ENCODE data around the gene PLEKHG5.

Gene PLEKHG5

DNA sequence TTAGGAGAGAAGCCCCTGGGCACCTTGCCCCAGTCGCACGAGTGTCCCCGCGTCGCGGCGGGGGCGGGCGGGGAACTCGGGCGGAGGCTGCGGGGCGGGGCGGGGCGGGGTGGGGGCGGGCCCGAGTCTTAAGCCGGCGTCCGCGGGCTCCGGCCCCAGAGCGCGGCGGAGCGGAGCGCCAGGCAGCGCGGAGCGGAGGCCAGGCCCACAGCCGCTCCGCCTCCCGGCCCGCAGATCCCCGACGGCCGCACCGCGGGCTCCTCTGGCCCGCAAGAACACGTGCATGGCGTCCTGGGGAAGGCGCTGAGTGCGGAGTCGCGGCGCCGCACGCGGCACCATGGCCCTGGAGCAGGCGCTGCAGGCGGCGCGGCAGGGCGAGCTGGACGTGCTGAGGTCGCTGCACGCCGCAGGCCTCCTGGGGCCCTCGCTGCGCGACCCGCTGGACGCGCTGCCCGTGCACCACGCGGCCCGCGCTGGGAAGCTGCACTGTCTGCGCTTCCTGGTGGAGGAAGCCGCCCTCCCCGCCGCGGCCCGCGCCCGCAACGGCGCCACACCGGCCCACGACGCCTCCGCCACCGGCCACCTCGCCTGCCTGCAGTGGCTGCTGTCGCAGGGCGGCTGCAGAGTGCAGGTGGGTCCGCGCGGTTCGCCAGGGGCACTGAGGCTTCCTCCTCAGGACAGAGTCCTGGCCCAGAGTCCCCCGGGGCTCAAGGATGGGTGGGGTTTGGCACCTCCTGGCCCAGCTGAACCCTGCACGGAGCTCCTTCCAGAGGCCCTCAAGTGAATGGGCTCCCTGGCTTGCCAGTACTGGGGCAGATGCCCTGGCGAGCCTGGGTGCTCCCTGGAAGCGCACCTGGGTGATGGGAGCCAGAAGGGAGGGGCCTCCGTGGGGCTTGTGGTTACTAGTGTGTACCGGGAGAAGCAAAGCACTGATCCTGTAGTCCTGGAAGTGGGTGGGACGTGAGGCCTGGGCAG, 66.6 kb downstream of the PLEKHG5 start, which contains the start of gene ESPN:
TSS of gene ESPN (plus strand) at position 158 of the 975 bp plus-strand sequence. CDS start at position 338, 180 bp downstream.
- no peak for DNase-seq

DNA sequence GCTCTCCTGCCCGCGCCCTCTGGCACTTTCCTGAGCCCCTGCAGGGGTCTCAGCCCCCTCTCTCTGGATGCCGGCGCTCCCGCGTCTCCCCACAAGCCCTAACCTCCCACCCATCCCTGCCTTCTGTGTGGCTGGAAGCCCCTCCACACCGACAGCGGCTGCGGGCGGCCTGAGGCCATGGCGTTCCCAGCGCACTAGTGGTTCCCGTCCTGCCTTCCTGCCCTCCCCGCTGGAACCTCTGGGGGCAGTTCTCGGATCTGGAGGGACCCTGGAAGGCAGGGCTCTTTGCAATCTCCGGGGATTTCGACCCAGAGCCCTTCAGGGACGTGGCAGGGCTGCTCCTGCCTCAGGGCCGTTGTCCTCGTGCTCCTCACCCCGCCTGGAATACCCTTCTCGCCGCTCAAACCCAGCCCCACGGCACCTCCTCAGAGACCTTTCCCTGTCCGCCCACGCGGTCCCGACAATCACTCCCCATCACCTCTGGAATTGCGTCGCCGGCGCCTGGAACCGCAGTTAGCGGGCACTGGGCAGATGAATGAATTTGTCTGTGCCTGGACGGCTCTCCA, 67.4 kb downstream of the PLEKHG5 start:
- no peak for DNase-seq

- peak; percentile 41 for DNase-seq
These were observed 68.0 kb downstream of the PLEKHG5 start for GRCh38 chr1:6423321-6423999.

GRCh38 chr1:6421266-6421665, 70.2 kb downstream of the PLEKHG5 start:
- DNase-seq: no peak

DNA sequence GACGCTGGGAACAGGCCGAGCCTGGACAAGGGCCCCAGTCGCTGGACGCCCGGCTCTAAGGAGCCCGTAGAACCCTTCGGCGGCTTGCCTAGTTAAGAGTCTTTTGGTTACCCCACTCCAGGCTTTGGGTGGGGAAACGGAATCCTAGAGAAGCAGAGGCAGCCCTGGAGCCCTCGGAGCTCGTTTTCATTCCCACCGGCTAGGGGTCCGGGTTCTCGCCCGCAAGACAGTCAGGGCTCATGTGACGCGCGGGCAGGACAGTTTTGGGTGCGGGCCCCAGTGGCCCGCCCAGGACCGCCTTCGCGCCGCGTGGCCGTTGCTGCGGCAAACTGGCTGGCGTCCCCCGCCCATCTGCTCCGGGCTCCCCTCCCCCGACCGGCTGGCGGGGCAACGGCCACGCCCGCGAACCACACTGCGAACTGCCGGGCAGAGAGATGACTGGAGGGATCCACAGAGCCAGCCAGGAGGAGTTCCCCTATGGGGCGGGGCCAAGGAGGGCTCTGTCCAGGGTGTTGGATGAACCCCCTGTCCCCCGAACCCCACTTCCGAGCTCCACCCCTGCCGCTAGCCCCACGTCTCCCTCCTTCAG, 70.9 kb downstream of the PLEKHG5 start:
- DNase-seq: no peak

GRCh38 chr1:6419804-6420453, 71.5 kb downstream of the PLEKHG5 start, which contains the start of gene HES2:
HES2 (minus strand) TSS chr1:6419919; CDS start chr1:6419820, 99 bp downstream.
- DNase-seq: no peak

DNA sequence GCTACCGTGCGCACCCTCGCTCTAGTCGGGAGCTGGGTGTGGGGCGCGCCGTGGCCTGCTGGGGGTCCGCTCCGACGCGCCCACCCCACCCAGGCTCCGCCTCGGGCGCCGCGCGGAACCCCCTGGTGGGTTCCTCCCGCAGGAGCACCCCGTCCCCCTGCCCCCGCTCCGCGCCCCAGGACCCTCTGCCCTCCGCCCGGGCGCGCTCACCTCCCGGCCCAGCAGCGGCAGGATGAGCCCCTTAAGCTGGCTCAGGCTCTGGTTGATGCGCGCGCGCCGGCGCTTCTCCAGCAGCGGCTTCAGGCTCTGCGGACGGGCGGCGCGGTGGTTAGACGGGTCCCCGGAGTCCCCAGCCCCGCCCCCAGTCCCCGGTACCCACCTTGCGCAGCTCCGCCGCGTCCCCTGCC, 72.1 kb downstream of the PLEKHG5 start:
- DNase-seq: no peak

DNA sequence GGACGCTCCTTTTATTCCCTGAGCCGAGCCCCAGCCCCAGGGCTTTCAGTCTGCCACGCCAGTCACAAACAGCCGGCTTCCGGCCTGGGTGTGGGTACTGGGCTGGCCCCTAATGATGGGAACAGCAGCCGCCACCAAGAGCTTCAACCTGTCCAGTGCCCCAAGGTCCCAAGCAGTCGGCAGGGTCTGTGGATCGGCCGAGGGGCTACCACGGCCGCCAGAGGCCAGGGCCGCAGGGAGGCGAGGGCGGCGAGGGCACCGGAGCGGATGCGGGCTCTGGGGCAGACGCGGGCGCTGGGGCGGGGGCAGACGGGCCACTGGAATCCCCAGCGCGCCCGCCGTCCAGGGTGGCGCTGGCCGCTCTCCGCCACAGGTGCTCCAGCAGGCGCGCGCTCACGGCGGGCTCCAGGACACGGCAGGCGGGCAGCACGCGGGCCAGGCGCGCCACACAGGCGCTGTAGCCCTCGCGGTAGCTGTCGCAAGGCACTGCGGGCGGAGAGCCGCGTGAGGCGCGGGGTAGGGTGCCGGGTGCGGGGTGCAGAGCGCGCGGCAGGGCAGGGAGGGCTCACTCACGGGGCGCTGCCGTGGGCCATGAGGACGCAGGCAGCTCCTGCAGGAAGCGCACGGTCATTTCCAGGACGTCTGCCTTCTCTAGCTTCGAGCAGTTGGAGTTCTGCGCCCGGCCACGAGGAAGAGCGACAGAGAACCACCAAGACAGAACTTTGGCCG, 72.6 kb downstream of the PLEKHG5 start:
- DNase-seq: no peak

- no peak for DNase-seq
These were observed 73.4 kb downstream of the PLEKHG5 start for GRCh38 chr1:6417961-6418667.

Data from fibroblast of skin of back (primary cell).